Activated CD8-positive, alpha-beta memory T cell treated with anti-CD3 and anti-CD28 coated beads for 24 hours (primary cell): Measurements from ENCODE around the gene ETNK2.
"Not testable (repeated sequence)": the region's sequence is repeated elsewhere in the genome, so short reads cannot be mapped to it uniquely, and the experiment has no call there.

Experiments used
- DNase-seq: peaks from one replicate; pipeline ENCODE4 v3.0.0-alpha.2; 2020

ETNK2 gene

DNA sequence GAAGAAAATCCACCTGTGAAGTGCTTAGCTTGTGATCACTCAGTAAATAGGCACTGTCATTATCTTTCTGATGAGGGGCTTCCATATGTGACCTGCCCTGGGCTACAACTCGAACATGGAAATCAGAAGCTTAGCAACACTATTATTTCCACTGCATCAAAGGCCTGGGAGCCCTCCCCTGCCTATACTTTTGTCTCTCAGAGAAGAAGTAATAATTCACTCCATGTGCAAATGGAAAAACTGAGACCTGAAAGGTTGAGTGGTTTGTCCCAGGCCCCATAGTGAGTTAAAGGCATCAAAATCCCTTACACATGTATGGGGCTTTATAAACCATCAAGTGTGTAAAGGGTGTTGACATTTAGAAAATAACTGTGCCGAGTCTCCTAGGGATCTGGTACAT lies 58.1 kb downstream of the ETNK2 start:
- DNase-seq = no peak

DNA sequence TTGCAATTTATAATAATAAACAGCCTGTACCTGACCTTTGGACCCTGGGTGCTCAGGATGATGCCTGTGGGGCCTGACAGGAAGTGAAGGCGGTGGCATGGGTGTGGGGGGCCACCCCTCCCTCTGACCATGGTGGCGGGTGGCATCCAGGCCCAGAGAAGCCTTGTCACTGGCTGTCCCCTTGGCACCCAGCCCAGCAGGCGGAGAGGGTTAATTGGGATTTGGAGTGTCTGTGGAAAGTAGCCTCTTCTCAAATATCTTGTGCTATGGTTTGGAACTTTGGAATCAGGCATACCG lies 58.5 kb downstream of the ETNK2 start:
- no peak for DNase-seq

DNA sequence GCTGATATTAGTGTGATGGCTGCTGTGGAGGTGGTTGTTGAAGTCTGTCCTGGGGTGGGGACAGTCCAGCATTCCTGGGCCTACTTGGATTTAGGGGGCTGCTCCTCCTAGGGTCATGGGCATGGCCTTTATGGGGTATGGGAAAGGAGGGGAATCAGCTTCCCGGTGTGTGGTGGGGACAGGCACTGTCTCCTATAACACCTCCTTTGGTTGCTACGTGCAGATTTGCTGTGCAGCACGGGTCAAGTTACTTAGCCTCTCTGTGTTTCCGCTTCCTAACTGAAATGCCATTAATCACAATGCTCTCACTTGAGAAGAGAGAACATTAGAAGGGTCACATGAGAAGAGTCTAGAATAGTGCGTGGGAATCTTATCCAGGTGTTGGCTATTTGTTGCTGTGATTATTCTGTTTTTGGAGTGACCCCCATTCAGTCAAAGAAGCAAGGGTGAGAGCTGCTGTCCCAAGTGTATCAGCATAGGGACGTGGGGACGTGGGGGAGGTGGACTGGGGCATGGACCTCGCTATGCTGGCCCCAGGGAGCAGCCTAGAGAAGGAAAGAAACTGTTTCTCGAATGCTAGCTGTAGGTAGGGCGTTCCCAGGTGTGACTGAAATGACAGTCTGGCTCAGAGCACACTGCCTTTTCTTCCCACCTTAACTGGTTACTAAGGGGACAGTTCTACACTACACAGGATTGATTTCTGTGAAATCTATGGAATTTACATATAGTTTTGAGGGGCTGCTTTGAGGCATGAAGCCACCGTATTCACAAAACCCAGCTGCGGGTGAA lies 59.0 kb downstream of the ETNK2 start:
- no peak for DNase-seq

DNA sequence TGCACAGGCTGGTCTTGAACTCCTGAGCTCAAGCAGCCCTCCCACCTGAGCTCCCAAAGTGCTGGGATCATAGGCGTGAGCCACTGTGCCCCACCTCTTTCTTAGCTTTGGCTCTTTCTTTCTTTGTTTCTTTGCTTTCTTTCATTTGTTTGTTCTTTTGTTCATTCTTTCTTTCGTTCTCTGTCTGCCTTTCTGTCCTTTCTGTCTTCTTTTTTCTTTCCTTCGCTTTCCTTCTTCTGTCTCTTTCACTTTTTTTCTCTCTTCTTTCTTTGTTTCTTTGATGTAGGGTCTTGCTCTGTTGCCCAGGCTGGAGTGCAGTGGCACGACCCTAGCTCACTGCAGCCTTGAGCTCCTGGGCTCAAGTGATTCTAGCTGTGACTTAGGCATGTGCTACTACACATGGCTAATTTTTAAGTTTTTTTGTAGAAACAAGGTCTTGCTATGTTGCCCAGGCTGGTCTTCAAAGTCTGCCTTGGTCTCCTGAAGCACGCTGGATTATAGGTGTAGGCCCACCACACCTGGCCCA lies 60.0 kb downstream of the ETNK2 start:
- no peak for DNase-seq

DNA sequence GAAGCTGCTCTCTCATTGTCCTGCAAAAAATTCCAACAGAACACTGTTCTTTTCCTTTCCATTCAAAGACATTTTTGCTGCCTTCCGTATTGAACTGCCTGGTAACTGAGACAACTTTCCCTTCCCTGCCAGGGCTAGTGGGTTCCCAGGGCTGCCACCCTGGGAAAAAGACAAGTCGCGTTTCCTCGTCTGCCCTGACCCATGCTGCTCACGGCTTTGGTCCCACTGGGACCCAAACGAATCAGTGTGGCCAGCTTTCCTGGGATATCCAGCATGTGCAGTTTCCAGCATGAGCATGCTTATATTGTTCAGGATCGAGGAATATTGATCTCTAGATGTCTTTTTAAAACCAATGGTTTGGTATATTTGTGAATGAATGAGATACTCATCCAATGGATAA lies 60.8 kb downstream of the ETNK2 start:
- DNase-seq = no peak

DNA sequence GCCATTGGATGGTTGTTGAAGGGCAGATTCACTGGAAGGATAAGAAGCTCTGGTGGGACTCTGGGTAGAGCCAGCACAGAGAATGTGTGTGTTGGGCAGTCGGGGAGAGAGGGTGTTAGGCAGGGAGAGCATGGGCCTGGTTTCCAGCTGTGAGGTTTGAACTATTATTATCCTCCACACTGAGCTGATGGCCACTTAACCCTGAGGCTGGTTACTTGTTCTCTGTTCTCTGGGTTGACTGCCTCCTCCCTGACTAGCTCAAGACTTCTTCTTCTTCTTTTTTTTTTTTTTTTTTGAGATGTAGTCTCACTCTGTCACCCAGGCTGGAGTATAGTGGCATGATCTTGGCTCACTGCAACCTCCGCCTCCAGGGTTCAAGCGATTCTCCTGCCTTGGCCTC lies 61.7 kb downstream of the ETNK2 start:
- DNase-seq = not testable (repeated sequence)

DNA sequence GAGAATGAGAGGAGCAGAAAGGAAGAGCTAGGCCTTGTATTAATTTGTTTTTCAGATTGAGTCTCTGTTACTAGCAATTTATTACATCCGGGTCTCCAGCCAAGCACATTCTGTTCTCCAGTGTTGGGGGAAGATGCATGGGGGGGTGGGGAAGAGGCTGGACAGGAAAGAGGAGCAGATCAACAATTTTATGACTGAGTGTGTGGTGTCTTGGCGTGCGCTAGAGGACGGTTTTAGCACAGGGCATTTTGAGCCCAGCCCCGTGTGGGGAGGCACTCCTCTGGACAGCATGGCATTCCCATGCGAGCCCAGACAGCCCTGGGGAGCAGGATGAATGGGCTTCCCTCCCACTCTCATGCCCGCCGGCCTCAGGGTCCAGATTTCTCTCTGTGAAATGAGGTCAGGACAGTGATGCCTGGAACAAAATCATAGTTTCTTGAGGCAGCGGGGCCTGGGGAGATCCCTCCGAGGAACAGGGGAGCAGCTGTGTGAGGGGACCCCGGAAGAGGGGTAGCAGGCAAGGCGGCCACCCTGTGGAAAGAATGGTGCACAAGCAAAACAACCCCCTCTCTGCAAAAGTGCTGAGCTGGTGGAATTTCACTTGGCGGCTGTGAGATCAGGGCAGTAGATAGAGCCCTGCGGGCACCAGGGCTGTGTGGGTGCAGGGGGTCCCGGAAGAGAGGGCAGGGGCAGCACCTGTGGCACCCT lies 62.6 kb downstream of the ETNK2 start:
- no peak for DNase-seq

DNA sequence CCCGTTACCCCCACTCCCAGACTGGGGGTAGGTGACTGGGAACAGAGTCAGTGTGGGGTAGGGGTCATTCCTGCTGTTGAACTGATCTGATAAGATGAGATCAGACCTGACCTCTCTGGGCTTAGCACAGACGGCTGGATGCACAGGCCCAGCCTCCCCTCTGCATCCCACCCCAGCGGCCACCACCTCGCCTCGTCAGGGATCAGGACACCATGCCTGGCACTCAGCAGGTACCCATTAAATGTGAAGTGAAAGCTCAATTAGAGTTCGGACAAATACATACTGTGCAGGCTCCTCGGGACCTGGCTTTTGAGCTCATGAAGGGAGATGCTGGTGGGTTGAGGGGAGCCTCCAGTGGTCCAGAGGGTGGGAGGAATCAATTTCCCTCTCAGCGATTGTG lies 63.2 kb downstream of the ETNK2 start:
- no peak for DNase-seq

DNA sequence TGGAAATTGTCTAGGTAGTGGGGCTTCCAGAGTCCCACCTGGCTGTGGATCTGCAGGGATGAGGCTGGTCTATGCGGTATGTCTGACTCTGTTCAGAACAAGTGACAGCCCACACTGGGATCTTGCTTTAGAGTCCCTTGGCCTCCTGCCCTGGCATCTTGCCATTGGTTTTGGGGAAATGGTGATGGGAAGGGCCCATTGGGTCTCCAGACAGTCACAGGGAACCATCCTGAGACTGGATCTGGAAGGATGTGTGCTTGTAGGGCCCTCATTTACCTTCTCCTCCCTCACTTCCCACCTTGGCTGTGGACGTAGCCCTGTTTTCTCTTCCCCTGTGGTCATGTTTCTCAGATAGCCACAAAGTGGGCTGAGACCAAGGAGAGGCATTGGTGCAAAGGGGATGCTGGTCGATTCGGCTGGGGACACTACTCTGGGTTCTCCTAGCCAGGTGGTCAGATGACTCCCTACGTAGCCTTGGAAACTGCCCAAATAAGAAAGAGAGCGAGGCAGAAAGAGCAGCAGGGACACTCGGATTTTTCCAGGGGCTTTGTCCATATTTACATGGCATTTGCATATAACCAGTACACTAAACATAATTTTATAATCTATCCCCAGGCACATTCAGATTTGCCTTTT lies 63.8 kb downstream of the ETNK2 start:
- DNase-seq = no peak

DNA sequence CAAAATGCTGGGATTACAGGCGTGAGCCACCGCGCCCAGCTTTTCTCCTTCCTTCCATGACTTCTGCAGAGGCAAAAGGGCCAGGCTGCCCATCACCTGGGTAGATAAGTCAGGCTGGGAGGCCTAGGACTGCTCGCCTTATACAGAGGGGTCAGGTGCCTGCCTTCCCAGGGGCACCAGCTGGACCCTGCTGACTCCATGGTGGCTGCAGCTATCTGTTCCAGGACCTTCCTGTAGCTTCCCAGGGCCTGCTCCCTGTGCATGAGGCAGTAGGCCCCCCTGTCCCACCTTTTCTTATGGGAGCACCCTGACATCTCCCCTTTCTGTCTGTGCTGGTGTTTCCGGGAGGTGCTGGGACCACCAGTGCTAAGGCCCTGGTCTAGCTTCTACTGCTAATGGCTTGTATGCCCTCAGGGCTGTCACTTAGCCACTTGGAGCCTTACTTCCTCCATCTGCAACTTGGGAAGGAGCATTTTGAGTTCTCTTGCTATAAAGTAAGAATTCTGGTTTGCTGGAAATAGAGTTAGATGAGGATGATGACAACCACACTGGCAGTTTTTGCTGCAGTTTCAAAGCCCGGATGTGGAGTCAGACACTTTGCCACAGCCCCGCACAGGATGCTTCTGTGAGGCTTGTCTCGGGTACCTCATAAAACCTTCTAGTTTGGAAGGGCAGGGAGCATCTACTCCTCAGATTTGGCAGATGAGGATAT lies 64.5 kb downstream of the ETNK2 start:
- DNase-seq = no peak

DNA sequence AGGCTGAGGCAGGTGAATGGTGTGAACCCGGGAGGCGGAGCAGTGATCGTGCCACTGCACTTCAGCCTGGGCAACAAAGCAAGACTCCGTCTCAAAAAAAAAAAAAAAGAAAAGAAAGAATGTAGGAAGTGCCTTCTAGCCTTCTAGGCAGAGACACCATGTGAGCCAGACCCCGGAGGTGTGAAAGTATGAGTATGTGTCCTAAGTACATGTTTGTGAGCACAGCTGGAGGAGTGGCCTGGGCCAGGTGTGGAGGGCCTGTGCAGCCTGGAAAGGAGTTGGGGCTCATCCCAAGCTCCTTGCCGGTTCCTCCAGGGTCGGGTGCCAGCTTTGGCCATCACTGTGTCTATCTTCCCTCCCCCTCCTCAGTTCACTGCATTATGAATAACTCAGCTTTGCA lies 66.0 kb downstream of the ETNK2 start:
- DNase-seq = no peak

DNA sequence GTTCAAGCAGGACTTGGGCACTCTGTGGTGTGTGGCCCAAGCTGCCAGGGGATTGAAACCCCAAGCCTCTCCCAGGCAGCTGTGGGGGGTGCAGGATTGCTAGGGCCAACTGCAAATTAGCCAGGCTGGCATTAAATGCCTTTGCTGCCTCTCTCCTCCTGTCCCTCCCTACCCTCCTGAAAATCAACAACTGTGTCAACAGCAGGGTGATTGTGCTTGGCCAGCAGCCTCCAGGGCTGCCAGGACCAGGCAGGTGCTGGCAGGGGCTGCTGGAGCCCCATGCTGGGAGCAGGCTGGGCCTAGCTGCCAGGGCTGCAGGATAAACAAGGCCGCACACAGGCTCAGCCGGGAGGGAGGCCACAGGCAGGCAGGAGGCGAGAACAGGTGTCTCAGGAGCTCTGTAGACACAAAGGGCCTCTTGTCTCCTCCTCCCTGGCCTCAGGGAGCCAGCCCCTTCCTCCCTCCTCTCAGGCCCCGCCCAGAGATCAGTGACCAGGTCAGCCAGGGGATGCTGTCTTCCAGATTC lies 67.5 kb downstream of the ETNK2 start:
- DNase-seq = no peak

DNA sequence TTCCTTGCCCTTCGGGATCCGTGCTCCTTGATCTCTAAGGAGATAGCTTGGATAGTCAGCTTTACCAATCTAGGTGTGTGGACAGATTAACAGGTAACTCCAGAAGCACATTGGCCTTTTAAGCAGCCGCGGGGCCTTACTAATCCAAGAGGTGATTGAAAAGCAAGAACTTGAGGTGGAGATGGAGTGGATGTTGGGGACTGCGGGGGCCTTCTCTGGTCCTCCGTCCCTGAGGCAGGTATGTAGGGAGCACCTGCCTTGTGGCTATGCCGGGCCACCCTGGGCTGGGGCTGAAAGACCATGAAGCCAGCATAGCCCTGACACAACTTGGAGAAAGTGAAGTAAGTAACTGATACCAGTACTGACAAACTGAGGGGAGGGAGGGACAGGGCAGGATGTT lies 68.4 kb downstream of the ETNK2 start:
- DNase-seq = no peak

DNA sequence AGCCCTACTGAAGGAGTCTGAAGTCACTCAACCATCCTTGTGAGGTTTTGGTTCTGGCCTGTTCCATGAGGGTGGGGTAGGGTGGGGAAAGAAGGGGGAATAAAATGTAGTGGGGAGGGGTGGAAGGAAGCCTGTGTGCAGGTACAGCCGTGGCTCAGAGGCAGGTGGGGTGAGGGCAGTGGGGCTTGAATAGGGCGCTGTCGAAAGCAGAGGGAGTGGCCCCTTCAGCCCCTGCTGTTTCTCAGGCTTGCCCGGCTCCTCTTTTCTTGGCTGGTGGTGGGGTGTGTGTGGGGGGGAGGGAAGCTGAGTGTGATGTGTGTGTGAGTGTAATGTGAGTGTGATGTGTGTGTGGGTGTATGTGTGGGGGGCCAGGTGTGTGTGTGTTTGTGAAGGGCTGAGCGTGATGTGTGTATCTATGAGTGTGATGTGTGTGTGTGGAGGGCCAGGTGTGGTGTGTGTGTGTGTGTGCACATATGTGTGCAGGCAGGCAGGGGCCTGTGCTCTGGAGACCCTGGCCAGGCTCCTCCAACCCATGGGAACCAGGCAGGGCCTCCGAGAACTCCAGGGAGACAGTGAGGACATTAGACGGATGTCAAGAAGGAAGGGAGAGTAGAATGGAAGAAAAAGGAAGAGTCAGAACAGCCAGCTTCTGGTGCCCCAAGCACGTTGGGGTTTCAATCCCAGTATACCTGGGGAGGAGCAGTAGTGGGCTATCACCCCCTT lies 69.9 kb downstream of the ETNK2 start:
- no peak for DNase-seq

DNA sequence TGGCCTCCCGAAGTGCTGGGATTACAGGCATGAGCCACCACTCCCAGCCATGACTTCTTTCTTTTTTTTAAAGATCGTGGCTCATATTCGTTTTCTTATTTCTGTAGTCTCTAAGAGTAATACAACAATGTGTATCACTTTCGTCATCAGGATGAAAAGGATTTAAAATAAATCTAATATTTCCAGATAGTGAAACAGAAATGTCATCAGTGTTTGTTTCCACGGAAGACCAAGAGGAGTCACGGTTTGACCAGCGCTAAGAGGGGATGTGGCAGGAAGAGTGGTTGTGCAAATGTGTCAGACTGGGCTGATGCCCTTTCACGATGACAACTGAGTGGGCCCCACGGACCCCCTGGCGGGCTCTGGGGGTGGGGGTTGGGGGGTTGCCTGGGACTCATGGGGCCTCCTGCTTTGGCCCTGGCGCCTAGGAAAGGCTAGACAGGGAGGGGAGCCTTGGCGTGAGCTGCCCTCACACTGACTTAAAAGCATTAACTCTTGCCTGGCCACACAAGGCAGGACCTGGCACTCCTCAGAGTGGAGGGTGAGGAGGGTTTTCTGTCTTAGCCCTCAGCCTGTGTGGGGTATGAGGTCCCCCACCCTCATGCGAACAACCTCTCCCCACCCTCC lies 70.6 kb downstream of the ETNK2 start:
- DNase-seq = no peak
